GM18870 (cell line): ENCODE measurements around the gene SYNJ1.
A peak's percentile ranks its signal among the peaks of the same experiment; 100 is the strongest.
"Not testable (repeated sequence)": the region's sequence is repeated elsewhere in the genome, so short reads cannot be mapped to it uniquely, and the experiment has no call there.

ENCODE experiments used
- ATAC-seq: cut with Tn5 transposase; IDR thresholded peaks from one replicate; pipeline ENCODE4 v1.9.1; 2021; ENCODE audit warnings: moderate library complexity; ENCODE audit not compliant: unreplicated experiment

SYNJ1 gene

DNA sequence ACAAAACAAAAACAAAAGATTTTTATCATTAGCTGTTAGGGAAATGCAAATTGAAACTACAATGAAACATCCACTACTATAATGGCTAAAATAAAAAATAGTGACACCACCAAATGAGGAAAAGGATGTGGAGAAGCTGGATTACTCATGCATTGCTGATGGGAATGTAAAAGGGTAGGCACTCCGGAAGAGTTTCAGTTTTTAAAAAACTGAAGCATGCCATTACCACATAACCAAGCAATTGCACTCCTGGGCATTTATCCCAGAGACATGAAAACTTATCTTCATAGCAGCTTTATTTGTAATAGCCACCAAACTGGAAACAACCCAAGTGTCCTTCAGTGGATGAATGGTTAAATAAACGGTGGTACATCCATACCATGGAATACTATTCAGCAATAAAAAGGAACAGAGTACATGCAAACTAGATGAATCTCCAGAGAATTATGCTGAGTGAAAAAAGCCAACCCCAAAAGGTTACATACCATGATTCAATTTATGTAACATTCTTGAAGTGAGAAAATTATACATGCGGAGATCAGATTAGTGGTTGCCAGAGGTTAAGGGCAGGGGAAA lies 101.1 kb downstream of the SYNJ1 start:
- no peak for ATAC-seq

DNA sequence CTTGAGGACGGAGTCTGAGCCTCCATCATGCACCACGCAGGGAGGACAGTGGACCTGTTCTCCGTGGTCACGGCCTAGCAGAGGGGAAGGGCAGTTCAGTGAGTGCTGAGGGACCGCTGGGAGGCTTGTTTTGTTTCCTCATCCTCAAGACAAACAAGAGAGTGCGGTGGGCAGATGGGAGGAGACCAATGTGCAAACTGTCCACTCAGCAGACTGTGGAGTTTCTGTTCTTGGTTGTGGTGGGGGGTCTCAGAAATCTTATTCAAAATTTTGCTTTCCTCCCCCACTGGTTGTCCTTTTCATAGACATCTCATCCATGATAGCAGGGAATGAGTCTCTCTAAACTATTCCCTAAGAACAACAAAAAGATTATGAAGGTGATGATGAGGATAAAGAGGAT lies 109.6 kb downstream of the SYNJ1 start:
- ATAC-seq, result not testable (repeated sequence)

DNA sequence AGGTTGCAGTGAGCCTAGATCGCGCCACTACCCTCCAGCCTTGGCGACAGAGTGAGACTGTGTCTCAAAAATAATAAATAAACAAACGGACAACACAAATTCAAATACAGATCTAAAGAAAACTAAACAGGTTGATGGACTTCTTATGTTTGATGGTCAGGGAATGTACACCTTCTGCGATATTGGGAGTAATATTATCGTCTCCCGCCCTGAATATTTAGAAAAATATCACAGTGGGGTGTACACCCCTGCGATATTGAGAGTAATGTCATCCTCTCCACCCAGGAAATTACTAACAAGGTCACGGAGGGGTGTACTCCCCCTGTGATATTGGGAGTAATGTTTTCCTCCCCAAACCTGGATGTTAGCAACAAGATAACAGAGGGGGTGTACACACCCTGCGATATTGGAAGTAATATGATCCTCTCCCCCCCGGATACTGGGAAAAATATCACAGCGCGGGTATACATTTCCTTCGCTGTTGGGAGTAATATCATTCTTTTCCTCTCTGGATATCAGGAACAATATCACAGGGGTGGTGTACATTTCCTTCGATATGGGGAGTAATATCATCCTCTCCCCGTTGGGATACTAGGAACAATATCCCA lies 114.3 kb downstream of the SYNJ1 start:
- ATAC-seq, result no peak

DNA sequence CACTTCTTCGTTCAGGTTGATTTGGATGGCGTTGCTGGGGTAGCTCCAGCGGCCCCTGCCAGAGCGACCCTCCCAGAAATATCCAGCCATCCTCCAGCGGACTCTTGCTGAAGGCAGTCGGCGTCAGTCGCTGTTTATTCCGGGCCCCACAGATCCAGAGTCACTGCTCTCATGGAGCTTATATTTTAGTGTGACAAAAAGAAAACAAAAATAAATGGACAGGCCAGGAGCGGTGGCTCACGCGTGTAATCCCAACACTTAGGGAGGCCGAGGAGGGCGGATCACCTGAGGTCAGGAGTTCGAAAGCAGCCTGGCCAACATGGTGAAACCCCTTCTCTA lies 114.8 kb downstream of the SYNJ1 start:
- peak; percentile 9 for ATAC-seq

DNA sequence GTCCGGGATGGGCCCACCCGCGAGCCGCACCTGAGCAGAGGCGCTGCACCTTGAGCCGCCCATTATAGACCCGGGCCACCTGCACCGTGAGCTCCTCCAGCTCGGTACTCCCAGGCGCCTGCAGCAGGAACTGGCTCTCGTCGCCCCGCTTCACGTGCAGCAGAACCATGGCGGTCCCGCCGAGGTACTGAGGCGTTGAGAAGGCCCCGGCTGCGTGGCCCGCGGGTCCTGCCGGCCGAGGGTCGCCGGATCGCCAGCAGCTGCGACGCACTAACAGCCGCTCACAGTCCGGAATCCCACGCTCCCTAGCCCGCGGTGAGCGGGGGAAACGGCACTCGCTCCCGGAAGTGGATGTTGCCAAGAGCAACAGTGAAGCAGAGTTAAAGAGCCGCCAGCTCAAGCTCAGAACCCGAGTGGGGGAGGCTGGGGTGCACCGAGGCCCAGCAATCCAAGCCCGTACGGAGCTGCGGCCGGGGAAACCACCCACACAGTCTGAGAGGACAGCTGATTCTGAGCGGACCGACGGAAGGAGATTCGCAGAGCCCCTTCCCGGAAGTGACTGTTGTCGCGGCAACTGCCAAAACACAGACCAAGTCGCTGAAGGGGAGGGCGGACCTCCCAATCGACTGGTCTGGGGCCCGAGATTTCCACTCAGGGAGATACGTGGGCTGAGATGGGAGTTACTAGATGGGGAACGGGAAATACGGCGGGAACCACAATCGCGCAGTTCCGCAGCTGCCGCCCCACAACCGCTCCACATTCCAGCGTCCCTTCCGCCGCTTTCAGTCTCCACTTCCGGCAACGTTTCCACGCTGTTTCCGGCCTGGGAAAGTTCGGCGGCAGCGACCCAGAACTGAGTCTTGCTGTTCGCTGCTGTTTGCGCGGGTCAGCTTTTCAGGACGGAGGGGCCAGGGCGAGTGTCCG lies 115.5 kb downstream of the SYNJ1 start, which contains the start of gene CFAP298:
Gene CFAP298, minus strand, starts transcription at position 303 of the 924 bp plus-strand sequence. Its CDS starts 134 bp downstream, at position 169.
- peak; percentile 94 for ATAC-seq

DNA sequence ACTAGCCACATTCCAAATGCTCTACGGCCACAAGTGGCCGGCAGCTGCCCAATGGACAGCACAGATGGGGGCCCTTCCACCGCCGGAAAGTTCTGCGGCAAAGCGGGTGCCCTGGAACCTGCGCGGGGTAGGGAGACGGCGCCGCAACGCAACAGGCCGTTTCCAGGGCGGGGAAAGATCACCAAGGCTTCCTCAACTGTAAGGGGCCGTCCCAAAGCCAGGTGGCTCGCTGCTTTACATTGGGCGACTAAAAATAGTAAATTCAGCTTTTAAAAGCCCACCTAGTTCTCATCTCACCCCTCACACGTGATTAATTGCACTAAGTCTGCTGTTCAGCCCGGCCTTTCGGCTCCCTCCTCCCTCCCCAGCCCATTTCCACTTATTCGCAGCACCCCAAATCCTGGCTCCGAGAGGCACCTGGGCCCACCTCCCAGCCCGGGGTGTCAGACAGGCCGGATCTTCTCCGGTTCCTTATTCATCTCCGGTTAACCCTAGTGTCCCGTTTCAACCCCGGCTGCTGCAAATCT lies 116.3 kb downstream of the SYNJ1 start:
- no peak for ATAC-seq

DNA sequence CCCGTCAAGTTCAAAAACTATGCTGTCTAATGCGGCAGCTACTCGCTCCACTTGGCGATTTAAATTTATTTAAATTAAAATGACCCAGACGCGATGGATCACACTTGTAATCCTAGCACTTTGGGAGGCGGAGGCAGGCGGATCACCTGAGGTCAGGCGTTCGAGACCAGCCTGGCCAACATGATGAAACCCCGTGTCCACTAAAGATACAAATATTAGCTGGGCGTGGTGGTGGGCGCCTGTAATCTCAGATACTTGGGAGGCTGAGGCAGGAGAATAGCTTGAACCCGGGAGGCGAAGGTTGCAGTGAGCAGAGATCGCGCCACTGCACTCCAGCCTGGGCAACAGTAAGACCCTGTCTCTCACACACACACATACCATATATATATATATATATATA lies 116.9 kb downstream of the SYNJ1 start:
- ATAC-seq, result not testable (repeated sequence)

DNA sequence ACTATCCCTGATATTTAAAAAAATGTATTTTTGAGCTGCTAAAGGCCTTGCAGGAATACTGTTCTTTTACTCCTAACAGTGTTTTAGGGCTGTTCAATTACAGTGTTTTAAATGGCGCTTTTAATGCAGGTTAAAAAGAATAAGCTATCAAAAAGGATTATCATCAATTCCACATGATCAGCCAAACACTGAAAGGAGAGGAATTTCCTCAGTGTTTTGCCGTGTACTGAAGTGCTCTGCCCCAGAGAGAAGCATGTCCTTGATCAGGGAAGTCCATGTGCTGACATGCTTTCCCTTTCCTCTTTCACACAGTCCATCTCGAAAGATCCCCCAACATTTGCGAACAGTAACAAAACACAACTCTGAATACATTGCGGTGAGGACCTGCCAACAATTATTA lies 119.0 kb downstream of the SYNJ1 start:
- no peak for ATAC-seq

DNA sequence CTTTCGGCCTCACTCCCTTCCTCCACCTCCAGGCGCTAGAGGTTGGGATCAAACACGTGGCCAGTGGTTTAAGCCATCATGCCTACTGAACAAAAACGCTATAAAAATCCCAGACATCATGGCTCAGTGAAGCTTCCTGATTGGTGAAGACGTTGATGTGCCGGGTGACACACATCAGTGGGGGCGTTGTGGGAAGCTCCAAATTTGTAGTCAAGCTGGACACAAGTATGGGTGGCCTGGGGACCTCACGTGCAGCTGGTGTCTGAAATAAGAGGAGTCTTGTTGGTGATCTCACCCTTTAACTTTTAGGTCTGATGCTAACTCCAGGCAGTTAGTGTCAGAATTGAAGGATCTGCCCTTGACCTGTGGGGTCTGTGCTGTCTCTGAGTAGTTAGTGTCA lies 122.3 kb downstream of the SYNJ1 start:
- ATAC-seq, result no peak

DNA sequence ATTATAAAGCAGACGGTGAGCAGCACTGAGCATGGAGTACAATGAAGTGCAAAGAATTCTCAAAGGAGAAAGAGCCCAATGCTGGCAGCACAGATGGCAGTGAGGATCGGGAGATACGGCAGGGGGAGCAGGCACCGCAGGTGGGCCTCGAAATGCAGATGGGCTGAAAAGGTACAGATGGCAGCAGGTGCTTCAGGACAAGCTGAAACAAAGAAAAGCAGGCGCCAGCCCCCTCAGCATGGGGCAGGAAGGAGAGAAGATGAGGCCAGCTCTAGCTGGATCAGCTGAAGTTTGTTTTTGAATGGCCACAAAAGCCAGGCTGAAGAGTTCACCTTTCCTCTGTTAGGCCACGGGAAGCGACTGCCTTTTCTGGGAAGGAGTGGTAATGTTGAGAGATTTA lies 123.3 kb downstream of the SYNJ1 start:
- no peak for ATAC-seq

DNA sequence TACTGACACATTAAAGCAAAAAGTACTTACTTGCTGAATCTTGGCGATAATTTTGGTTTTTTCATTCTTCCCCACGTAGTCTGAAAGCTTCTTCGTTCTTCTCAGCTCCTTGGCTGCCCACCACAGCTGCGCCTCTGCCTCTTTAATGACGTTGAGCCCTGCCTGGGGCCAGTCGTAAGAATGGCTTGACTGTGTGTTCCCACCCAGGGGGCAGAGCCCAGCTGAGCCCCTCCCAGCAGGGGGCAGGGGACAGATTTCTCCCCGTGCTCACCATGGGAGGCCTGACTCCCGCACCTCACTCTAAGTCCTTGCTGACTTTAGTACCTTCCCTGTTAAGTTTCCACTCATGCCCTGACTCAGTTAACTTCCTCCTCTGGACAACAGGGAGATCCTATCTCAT lies 124.7 kb downstream of the SYNJ1 start:
- ATAC-seq, result no peak

DNA sequence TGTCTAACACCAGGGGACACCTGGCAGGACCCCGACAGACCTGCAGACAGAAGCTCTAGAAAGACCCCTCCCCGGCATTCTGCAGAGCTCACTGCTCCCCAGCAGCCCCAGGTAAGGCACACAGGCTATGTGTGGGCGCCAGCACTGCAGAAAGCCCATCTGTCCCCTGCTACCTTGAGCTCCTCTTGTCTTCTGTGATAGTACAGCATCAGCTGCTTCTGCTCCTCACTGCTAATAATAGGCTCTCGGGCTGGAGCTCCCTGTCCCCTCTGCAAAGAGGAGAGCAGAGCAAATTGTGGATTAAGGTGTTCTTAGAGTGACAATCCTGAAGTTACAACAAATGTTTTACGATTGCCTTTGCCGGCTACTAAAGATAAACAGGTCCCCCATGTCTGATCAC lies 125.7 kb downstream of the SYNJ1 start:
- no peak for ATAC-seq

DNA sequence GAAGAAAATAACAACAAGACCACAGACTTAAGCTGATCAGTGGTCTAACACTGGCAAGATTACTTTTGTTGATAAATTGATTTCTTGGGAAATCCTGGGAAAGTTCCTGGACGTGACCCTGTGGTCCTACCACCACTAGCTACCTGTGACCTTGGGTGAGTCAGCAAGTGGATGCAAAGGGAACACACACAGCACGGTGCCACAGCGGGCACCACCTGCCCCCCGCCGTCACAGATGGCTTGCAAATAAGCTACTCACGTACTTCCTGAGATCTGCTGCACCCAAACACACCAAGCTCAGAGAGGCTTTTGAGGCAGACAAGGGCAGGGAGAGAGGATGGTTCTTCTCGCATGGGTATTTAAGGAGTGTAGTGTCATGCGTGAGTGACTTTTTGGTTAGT lies 128.3 kb downstream of the SYNJ1 start:
- no peak for ATAC-seq

DNA sequence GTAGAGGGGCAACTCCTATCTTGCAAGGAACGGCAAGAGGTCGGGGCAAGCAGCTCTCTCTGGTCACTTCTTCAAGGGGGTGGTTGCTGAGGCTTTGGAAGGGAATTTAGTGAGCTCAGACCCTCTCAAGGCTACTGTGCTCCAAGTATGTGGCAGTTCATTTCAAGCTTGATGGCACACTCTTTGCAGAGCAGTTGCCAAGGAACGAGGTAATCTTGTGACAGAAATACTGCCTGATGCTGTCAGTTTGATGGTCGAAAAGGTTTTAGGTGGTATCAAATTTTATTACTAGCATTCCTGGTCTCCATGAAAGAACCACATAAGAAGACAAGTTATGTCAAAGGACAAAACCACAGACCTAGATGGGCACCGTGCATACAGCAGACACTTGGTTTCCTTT lies 128.7 kb downstream of the SYNJ1 start:
- no peak for ATAC-seq

DNA sequence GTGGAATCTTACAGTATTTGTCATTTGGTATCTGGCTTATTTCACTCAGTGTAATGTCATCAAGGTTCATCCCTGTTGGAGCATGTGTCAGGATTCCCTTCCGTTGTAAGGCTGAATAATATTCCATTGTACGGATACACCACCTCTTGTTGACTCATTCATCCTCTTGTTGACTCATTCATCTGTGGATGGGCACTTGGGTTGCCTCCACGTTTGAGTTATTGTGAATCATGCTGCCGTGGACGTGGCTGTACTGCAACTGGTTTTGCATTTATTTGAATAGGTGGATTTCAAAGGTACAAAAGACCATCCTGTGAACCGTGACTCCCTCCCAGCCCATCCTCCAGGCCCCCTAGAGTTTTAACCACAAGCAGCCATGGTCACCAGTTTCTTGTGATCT lies 130.6 kb downstream of the SYNJ1 start:
- no peak for ATAC-seq

DNA sequence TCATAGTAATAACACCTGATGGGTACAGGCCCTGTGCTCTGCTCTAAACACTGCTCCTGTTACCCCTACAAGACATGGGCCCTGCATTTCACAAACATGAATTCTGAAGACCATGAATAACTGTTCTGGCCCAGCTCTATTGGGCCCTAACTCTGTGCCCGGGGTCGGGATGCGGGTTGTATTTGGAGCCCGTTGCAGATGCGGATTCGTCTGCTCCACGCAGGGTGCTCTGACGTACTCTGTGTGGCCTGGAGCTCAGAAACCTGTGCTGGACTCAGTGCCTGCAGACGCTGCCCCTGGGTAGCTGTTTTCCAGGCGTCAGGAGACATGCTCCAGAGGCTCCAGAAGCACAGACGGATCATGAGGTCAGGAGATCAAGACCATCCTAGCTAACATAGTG lies 132.4 kb downstream of the SYNJ1 start:
- no peak for ATAC-seq

DNA sequence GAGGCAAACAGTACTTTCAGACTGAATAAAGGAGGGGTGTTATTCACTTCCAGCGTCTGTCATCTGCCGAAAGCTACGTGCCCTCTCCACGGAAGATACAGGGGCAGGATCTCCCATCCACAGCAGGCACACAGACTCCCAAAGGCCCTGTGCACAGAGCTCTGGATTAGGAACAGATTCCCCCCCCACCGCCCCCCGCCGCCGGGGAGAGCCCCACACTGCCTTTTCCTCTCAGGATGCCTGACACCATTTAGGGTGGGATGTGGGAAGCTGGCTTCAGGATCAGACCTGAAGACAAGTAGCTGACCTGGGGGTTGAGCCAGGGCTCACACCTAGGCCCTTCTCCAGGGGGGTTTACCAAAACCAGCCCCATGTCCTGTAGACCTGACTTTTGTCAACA lies 134.1 kb downstream of the SYNJ1 start:
- ATAC-seq, result no peak

DNA sequence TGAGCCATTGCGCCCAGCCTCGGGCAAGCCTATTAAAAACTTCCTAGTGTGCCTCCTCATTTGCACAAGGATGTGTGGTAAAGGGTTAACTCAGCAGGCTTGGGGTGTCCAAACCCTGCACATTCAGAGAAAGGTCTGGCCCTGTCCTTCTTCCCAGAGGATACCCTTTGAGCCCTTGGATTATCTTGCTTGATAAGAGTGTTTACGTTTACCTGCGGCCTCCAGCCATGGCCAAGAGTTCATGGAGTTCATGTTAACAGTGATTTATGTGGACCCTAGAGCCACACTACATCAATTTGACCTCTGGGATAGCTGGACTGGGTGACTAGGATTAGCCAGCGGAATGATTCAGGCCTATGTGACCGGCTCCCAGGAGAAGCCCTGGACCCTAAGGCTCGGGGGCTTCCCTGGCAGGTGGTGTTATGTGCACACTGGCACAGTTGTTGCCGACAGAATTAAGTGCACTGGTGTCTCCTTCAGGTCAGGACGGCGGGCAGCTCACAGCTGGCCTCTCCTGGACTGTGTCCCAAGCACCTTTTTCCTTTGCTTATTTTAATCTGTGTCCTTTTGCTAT lies 134.8 kb downstream of the SYNJ1 start:
- ATAC-seq, result no peak

DNA sequence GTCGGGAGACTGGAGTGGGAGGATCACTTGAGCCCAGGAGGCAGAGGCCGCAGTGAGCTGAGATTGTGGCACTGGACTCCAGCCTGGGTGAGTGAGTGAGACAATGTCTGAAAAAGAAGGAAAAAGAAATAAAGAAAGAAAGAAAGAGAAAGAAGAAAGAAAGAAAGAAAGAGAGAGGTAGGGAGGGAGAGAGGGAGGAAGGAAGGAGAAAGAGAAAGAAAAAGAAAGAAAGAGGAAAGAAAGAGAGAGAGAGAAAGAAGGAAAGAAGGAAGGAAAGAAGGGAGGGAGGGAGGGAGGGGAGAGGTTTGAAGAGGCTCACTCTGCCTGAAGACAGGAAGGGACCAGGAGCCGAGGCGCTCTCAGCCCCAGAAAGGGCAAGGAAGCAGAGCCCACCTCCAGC lies 137.7 kb downstream of the SYNJ1 start:
- no peak for ATAC-seq

DNA sequence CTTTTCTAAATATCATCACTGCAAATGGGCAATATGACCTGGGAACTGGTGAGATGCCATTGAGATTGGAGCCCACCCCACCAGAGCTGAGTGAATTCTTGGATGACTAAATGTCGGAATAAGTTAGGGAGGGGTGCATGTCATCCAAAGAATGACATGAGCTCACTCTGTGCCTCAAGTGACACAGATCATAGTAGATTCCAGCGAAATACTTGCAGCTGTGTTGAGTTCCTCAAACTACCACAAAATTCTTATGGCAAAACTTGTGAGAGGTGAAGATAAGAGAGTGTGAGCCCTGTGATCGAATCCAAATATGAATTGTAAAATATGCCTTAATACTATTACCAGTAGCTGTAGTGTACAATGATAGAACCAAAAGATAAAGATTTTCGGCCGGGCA lies 140.2 kb downstream of the SYNJ1 start:
- no peak for ATAC-seq

DNA sequence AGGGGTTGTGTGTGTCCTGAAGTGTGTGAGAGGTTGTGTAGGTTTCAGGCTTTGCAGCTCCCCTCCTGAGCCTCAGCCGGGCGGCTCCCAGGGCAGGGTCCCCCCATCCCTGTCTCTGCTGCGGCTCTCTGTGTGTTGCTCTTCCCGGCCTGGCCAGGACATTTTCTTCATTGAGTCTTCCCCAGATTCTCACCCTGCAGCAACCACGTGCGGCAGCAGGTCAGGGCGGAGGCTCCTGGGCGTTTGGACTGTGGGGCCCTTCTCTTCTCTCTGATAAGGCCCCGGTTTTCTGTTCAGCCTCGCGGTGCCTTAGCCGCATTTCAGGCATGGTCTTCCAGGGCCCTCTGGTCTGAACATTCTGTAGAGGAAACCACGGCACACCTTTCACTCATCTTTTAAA lies 140.7 kb downstream of the SYNJ1 start:
- ATAC-seq, result no peak

DNA sequence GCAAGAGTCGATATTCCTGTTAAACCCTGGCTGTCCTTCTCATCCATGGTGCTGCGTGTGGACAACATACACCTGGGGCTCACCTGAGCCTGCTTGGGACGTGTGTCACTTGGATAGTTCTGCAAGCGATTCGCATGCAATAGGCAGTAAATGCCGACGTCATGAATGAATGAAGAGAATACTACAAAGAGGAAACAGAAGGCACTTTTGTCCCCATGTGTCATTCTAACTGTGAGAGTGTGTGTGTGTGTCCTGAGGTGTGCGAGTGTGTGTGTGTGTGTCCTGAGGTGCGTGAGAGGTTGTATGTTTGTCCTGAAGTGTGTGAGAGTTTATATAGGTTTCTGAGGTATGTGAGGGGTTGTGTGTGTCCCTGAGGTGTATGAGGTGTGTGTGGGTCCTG lies 141.8 kb downstream of the SYNJ1 start:
- no peak for ATAC-seq
